NCI-H69 (cell line): ENCODE data around the gene NRAS.
"Not testable (repeated sequence)": the region's sequence is repeated elsewhere in the genome, so short reads cannot be mapped to it uniquely, and the experiment has no call there.

ENCODE experiments used
- DNase-seq: peaks from one replicate; lab custom pipeline; 2025; lab: John Stamatoyannopoulos, UW

Gene NRAS

DNA sequence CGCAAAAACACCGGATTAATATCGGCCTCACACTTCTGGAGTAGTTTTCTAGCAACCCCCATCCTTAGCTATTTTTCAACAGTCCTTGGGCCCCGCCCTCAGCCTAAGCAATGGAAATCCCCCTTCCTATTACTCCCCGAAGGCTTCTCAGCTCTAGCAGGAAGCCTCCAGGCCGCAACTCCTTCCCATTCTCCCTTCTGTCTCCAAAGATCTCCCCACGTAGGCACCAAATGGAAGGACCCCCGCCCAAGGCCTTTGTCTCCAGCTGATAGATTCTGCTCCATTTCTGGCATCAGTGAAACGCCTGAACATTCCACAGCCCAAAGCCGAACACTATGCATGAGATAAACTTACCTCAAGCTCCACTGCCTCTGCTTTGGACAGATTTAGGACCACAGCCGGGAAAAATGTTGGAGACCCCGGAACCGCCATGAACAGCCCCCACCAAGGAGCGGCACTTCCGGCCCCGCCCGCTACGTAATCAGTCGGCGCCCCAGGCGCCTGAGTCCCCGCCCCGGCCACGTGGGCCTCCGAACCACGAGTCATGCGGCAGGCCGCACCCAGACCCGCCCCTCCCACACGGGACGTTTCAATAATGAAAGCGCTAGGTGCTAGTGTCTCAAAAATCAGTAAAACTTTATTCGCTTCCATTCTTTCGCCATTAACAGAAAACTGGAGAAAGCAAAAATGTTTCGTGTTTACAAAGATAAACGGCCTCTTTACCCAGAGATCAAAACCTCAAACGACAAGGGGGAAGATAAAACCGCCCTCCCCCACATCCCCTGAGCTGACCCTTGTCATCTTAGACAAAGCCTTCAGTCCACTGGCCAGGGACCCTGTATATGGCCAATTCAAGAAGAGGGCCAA lies at the start of gene NRAS:
TSS of gene NRAS (minus strand) at position 468 of the 867 bp plus-strand sequence. CDS start 611 bp downstream, outside the sequence.
- peak; percentile 89 for DNase-seq

- no peak for DNase-seq
These were observed 48.1 kb upstream of the NRAS start for GRCh38 chr1:114764689-114765088.

DNA sequence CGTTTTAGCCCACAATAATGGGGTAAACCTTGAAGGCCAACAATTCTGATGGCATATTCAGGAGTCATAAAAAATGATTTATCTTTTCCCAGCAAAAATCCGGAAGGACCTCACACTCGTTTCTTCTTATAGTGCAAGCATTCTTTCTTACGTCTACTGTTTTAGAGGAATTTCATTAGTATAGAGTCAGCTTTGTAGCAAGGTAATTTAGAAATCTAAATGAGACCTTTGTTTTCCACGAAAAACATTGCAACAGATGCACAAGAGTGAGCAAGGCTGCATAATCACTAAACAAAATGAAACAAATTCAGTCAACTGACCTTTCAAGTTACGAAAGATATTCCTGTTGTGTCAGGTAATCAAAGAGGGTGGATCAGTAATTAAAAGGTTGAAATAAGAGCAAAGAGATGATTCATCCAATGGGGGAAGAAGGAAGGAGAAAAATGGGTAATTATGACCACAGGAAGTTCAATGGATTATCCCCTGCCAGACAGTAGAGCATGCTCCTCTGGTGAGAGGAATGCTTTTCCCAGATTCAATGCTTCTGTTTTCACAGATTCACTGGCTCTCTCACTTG lies 41.8 kb upstream of the NRAS start:
- DNase-seq: peak; percentile 50

DNA sequence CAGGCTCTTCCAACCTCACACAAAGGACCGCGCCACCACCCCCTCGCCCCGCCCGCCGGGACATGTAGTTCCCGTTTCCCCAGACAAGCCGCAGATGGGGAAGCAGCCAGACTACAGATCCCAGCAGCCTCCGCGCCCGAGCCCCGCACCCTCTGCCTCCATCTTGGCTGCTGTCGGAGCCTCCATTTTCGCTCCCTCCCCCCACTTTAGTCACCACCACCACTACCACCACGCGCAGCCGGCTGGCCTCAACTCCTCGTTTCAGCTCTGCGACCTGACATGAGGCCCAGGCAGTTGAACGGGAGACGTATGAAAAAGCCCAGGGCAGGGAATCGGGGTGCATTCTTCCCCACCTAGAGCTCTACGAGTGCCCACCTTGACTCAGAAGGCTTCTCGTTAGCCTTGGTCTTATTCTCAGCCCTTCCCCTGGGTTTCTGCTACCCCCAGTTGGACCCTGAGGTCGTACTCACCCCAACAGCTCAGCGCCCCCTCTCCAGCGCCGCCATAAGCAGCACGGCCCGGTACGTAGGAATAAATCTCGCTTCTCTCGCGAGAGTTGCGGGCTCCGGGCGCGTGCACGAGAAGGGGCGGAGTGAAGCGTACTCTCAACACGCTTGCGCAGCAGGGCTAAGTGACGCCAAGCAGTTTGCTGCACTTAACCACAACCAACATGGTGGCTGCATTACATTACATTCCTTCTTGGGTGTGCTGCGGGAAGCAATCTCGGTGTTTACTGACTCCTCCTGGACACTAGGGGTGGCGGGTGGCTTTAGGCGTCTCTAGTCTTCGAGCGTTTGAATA lies 41.1 kb upstream of the NRAS start, which contains the start of gene CSDE1:
TSS of gene CSDE1 (minus strand) at position 530 of the 801 bp plus-strand sequence. CDS start 18,094 bp downstream, outside the sequence.
- peak; percentile 97 for DNase-seq

GRCh38 chr1:114756949-114757454 lies 40.4 kb upstream of the NRAS start:
- no peak for DNase-seq

DNA sequence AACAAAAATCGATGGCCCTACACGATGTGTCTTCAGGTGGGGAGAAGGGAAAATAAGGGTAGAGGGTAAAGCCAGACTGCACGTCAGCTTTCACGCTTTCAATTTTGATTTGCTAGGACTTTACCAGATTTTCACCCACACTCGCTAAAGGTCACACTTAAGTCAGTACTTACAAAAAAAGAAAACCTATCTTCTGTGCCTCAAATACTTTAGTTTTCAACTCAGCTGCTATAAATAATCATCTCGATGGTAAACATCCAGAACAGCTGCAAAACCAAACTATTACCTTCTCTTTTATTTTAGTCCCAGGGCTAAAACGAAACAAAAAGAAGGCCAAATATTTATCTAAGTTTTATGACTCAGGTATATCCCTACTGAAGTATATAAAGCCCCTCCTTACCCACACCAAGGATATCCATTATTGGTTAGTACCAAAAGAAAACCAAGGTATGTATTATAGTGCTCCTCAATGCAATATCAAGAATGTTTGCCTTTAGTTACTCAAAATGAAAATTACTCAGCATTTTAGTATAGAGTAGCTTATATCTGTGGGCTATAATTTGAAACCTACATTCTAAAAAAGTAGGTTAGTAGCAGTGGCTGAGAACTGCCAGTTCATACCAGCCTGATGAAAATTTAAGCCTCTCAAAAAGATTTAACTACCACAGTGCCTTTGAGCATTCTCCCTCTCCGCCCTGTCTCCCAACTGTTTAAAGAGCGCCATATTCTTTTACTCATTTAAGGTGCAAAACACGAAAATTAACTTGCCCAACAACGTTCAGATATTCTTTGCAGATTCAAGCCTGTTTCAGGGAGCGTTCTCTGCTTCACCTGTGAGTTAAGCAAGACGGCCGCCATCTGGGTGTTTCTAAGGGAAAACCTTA lies 39.7 kb upstream of the NRAS start:
- no peak for DNase-seq

DNA sequence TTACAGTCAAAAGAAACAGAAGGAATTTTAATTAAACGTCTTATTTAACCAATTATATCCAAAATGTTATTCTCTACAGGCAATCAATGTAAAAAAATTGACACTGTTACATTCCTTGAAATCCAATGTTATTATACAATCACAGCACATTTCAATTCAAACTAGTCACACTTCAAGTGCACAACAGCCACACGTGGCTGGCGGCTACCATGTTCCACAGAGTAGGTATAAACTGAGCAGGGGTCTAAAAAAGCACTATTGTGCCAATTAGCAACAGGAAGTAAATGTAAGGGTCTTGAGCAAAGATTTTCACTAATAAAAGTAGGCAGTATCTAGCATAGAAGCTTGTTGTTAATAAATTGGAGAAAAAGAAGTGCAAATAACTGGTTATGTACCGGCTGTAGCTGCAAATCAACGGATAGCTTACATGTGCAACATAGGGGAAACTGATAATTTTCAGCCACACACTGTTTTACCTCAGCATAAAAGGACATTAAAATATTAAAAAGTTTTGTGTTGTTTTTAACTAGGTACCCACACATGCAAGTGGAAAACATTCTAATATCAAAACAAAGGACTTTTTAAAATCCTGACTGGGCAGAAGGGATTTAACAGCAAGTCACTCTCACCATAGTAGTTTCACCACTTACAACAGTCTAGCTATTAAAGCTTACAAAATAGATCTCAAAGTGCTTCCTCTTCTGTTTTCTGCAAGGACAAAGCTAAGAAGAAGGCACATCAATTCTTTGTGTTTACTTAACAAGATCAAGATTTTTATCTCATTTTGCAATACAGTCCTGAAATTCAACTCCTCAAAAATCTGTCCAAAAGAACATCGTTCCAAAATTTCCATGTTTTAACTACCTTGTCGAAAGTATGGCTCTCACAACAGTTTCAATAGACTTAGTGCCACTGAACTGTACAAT lies 38.7 kb upstream of the NRAS start:
- no peak for DNase-seq

- not testable (repeated sequence) for DNase-seq
These were observed 37.1 kb upstream of the NRAS start for GRCh38 chr1:114753702-114754101.

DNA sequence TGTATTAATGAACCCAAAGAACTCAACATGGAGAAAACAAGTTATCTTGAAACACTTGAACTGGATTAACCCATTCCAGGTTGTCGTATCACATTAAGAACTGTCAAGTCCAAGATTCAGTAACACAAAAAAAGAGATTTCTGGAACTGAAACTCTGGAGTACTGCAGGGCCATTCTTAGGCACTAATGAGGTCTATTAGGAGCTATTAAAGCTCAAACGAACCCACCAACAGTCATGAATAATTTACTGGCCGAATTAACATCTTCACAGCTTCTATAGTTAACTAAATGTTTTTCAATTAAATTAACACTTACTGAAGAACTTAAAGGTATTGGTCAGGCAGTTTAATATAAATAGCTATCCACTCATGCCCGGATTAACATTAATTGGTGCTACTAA lies 36.6 kb upstream of the NRAS start:
- DNase-seq: no peak

- no peak for DNase-seq
These were observed 34.2 kb upstream of the NRAS start for GRCh38 chr1:114750780-114751179.

- no peak for DNase-seq
These were observed 33.3 kb upstream of the NRAS start for GRCh38 chr1:114749835-114750234.

- no peak for DNase-seq
These were observed 30.0 kb upstream of the NRAS start for GRCh38 chr1:114746450-114747121.

DNA sequence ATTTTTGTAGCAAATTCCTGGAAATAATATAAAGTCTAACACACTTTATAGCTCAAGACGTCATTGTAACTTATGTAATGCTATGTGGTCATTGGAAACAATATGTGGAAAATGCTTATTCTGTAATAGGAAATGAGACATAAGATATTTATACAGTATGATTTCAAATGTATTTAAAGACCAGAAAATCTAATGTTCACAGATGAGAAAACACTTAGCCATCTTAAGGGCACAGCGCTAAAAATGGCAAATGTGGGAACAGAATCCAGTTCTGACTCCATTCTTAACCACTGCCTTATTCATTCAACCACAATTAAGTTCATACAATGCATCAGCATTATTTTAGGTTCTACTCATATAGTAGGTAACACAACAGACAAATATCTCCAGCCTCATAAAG lies 28.7 kb upstream of the NRAS start:
- no peak for DNase-seq

DNA sequence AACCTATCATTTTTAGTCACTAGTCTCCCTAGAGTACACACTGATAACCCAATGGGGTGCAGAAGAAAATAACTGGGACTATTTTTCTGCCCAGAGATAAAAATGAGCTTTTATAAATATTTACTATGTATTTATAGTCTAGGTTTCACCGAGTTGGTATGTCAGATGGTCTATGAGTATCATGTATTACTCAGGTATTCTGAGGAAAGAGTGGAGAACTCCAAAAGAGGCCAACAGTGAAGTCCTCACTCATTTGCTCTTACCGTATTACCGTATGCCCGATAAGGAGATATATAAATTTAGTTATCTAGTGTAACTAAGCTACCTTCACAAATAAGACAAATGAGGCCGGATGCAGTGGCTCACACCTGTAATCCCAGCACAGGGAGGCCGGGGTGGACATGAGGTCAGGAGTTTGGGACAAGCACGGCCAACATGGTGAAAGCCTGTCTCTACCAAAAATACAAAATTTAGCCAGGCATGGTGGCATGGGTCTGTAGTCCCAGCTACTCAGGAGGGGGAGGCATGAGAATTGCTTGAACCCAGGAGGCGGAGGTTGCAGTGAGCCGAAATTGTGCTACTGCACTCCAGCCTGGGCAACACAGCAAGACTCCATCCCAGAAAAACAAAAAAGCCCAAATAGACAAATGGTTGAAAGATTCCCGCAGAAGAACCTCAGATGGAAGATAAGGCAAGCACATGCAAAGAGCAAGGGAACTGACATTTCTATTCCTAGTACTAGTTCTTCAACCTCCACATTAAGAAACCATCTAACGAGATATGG lies 25.6 kb upstream of the NRAS start:
- no peak for DNase-seq

- DNase-seq: no peak
These were observed 23.8 kb upstream of the NRAS start for GRCh38 chr1:114740331-114740730.

- DNase-seq: no peak
These were observed 20.8 kb upstream of the NRAS start for GRCh38 chr1:114737314-114737849.

DNA sequence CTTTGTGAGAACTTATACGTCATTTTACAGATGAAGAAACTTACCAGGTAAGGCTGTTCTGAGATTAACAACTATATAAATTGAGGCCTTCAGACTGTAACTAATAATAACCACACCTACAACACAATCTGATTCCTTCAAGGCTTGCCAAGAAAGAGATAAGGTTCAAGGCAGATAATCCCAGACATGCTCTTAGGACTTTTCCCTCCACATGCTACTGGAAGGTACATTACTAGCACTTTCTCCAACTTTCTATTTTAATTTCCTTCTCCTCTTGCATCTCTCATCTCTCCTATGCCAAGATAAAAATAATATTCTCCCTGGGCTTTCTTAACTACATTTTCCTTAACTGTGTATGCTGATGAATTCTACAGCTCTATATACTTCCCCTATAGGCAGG lies 18.9 kb upstream of the NRAS start:
- no peak for DNase-seq

DNA sequence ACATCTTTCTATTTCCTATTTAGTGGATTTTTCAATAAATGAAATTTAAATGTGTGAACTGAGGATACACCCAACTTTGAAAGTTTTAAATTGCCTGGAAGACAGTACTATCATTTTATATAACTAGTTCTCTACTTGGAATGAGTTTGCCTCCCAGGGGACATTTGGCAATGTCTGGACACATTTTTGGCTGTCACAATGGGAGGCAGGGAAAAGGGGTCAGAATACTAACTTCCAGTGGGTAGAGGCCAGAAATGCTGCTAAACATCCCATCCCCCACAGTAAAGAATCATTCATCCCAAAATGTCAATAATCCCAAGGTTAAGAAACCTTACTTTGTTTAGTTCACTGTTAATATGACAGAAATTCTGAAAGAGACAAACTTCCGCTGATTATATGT lies 13.2 kb upstream of the NRAS start:
- no peak for DNase-seq

DNA sequence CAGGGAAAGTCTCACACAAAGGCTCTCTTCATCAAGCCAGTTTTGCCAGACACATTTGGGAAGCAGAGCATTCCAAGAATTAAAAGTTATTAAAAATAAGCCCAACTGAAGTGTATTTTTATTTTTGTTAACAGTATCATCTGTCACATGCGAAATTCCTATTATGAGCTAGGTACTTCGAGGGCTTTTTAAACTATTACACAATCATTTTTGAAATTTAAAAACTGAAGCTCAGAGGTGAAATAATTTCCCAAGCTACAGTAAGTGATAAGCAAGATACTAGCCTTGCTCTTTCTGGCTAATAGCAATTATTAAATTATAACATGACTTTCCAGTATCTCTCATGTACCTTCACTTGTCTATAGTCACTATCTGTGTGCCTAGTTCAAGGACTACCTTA lies 12.0 kb upstream of the NRAS start:
- no peak for DNase-seq
